Subcutaneous adipose tissue (tissue), 4 donors: Measurements from ENCODE around the gene LEUTX. TPM values are rescaled to one million over a fixed set of nuclear protein-coding genes. Genes with fewer than 3 reads are reported as not detected.

ENCODE experiments used
- total RNA-seq, 4 donors: library from RNA; depleted of rRNA; stranded (reverse); fragments of >200 nt; gene quantifications; one replicate each; pipeline ENCODE4 v1.1.0, GENCODE V29; 2016
- TF ChIP-seq, protein P1 (sequence below): fragments of 450-650 bp; IDR thresholded peaks from one replicate; pipeline ENCODE4 v1.5.1; 2016; ENCODE audit warnings: low read depth, mild to moderate bottlenecking, control low read depth, antibody characterized with exemption, moderate library complexity

Gene LEUTX
- total RNA-seq, 4 donors from 2014 or later = not detected

DNA sequence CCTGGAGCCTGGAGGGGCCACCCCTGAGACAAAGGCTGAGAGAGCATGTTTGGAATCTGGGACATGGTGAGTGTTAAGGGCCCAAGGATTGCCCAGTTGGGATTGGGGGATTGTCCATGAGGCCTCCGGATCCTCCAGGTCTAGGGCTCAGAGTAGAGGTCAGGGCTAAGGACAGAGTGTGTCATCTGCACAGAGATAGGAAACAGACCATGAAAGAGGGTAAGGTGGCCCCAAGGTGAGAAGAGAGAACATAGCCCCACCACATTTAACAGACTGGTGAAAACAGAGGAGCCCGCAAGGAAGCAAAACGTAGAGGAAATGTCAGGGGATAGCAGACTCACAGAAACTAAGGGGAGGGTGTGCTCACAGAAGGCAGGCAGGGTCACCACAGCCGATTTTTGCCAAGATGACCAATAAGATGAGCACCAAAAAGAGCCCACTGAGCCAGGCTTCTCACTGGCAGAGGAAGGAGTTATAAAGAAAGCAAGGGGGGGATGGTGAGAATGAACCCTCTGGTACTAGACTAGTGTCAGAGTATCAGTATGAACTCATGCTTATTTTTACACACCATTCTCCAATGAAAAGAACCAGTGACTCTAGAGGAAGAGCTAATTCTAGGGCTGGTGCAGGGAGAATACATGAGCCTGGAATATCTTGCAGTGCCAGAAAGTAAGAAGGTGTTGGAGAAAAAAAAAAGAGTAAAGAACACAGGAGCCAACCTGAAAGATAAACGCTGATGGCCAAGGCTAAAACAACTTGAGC, 37.8 kb downstream of the LEUTX start:
- TF ChIP-seq, protein P1, sequence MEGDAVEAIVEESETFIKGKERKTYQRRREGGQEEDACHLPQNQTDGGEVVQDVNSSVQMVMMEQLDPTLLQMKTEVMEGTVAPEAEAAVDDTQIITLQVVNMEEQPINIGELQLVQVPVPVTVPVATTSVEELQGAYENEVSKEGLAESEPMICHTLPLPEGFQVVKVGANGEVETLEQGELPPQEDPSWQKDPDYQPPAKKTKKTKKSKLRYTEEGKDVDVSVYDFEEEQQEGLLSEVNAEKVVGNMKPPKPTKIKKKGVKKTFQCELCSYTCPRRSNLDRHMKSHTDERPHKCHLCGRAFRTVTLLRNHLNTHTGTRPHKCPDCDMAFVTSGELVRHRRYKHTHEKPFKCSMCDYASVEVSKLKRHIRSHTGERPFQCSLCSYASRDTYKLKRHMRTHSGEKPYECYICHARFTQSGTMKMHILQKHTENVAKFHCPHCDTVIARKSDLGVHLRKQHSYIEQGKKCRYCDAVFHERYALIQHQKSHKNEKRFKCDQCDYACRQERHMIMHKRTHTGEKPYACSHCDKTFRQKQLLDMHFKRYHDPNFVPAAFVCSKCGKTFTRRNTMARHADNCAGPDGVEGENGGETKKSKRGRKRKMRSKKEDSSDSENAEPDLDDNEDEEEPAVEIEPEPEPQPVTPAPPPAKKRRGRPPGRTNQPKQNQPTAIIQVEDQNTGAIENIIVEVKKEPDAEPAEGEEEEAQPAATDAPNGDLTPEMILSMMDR = no peak

DNA sequence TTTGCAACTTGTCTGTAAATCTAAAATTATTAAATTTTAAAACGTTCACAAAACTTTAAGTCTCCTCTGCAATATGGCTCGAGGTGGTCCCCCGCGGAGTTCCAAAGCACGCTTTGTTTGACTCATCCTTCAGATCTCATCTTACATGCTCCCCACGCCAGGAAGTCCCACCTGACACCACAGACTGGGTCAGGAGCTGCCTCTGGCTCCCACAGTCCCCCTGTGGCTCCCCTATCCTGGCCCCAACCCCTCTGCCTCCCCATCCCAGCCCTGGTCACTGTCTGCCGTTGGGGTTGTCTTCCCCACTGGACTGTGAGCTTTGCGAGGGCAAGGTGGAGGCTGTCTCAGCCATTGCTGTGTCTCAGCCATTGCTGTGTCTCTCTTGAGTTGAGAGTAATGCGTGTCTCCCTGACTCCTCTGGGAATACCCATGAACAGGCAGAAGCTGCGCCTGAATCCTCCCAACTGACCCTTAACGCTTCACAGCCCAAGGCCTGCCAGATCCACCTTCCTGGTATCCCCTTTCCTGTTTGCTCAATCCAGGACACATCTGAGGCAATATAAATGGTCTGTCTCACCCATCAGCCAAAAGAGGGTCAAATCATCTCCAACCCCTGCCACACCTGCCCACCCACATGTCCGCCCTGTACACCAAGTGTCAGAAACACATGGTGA, 39.4 kb downstream of the LEUTX start:
- TF ChIP-seq, protein P1 = no peak

DNA sequence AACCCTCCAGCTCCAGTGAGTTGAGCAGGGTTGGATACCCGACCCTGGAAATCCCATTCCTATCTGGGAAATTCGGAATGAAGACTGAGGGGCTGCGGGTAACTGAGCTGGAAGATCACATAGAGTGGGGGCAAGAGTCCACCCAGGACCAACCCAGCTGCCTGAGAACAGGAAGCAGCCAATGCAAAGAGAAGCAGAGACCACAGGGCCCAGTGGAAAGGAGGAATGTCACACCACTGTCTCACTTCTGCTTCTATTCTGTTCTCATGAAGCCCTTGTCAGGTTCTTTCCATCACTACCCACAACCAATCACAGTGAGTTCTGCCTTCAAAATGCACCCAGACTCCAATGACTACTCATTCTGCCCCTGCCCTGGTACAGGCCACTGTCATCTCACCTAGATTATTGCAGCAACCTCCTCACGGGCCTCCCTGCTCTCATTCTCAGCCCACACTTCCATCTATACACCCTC, 40.0 kb downstream of the LEUTX start:
- TF ChIP-seq, protein P1 = no peak

DNA sequence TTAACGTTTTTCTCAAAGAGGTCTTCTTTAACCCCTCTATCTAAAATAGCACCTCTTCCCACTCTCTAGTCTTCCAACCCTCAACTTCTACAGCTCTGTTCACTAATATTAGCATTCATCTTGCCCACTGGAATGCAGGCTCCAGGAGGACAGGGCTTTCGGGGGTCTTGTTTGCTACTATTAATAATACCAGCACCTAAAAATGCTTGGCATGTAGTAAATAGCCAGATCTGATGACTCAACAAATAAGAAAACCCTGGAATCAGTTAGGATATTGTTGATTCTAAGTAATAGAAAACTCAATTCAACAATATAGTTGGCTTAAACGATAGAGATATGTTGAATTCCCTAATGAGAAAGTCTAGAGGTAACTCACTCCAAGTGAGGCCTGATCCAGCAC, 41.1 kb downstream of the LEUTX start:
- TF ChIP-seq, protein P1 = no peak

DNA sequence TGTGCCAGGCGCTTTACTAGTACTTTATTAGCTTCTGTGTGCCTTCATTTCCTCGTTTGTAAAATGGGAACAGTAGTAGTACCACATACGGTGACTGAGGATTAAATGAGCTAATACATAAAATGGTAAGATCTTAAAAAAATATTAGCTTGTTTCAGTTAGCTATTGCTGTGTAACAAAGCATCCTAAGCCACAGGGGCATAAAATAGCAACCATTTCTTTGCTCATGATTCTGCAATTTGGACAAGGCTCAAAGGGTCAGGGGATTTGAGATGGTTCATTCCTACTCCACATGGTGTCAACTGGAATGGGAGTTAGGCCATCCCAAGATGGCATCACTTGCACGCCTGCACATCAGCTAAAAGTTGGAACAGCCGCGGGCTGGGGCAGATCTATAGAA, 42.0 kb downstream of the LEUTX start:
- TF ChIP-seq, protein P1 = no peak

DNA sequence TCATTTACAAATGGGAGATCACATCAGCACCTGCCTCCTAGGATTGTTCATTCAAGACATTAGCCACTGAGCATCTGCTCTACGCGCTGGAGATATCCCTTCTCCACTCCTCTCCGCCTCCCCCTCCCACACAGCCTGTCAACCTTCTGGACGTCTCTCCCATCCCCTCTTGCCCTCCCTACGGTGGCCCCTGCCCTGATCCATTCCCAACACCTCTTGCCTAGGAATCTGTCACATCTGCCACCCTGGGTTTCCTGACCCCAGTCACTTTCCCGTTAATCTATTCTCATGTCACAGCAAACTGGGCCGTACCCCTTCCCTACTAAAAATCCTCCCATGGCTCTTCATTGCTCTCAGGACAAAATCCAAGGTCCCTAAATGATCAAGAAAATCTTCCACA, 45.0 kb downstream of the LEUTX start:
- TF ChIP-seq, protein P1 = no peak

DNA sequence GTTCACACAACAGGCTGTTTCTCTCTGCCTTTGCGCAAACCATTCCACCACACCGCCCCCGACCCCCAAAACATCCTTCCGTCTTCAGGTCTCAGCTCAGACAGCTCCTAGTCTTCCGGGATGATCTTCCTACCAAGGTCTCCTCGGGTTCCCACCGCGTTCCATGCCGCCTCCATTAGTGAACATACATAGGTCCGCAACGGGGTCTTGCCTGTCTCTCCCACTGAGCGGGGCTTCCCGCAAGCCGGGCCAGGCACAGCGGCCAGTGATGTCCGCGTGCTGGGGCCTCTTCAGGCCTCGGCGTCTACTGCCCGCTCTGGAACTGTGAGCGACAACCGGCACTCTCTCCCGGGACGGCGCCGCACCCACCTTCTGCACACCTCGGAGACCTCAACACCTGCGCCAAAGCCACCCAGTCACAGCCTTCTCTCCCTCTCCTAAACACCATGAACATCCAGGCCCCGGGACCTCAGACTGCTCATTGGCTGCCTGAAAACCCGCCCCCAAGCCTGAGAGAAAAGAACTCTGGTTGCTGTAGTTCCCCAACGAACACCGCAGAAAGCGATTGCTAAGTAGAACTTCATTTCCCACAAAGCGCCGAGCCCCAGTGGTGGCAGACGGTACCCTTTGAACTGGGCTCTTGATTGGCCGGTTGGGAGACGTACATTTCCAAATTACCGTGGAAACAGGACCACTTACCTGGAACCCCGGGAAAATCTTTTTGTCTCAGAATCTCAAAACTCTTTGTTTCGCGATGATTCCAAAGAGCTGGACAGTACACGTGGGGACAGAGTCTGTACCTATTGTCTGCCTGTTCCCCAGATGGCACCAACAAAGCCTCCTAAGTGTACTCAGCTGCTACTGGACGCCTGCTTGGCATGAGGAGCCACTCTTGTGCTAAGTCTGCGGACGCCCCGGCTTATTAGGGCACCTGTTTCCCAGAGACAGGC, 45.8 kb downstream of the LEUTX start:
- TF ChIP-seq, protein P1 = no peak
